Measurements from ENCODE around the gene ACSF3. TPM values are rescaled to one million over a fixed set of nuclear protein-coding genes. Genes with fewer than 3 reads are reported as not detected.
A peak's percentile ranks its signal among the peaks of the same experiment; 100 is the strongest.

The ACSF3 gene
- total RNA-seq, 1 experiment from 2014 or later: 33.5 TPM

GRCh38 chr16:89172171-89172527 is 78.5 kb downstream of the ACSF3 start:
- Histone ChIP-seq H3K27ac (ENCODE audit: low read length) (no peak overlapping the region), H3K4me1 (ENCODE audit: insufficient read depth, low read length) (peaks cover 9% of the 10 kb centered on the region; the same call in 1 of the 2 replicates), H3K9me2 (replicated peaks; ENCODE audit: low read length) (no peaks in the 10 kb centered on the region), H4K20me1 (ENCODE audit: low read length) (no peaks in the 10 kb centered on the region), H3K4me2 (ENCODE audit: low read length) (peak overlapping the region; percentile 72), H3K27me3 (ENCODE audit: low read length) (no peaks in the 10 kb centered on the region), H3K4me3 (ENCODE audit: low read length) (peak overlapping the region; percentile 53; the same call in 1 of the 2 replicates), H3K79me2 (ENCODE audit: low read length) (no peaks in the 10 kb centered on the region), H2AFZ (ENCODE audit: low read length) (no peak overlapping the region), H3F3A (ENCODE audit: low read length, unreplicated experiment) (no peaks in the 10 kb centered on the region), H3K9ac (ENCODE audit: low read length) (no peak overlapping the region), H3K36me3 (ENCODE audit: low read depth, low read length) (no peaks in the 10 kb centered on the region), H3K9me3 (ENCODE audit: low read length) (no peaks in the 10 kb centered on the region)
- intact Hi-C loops (cut with micrococcal nuclease): no loop called here
- no peak for ATAC-seq
- no peak for DNase-seq
- TF ChIP-seq CTCF (conservative IDR thresholded peaks at IDR 0.05; ENCODE audit: low read depth, low read length) (no peak), EZH2phosphoT487 (IDR thresholded peaks at IDR 0.05; ENCODE audit: borderline replicate concordance, low read length) (no peak), EZH2 (IDR thresholded peaks at IDR 0.05; ENCODE audit: low read length, unreplicated experiment) (no peak)
- POLR2A ChIA-PET (ENCODE audit: unreplicated experiment): no interaction called here
- CTCF ChIA-PET: no interaction called here
- no TSS peak for BruUV-seq (replicated peaks)

- no peaks in the 10 kb centered on the region for H3K9me3 ChIP-seq (ENCODE audit: low read length)
- no peak for DNase-seq
- H3F3A ChIP-seq (ENCODE audit: low read length, unreplicated experiment): no peaks in the 10 kb centered on the region
- H3K9me2 ChIP-seq (replicated peaks; ENCODE audit: low read length): no peaks in the 10 kb centered on the region
- H3K4me3 ChIP-seq (ENCODE audit: low read length): no peak overlapping the region
- H3K27me3 ChIP-seq (ENCODE audit: low read length): no peaks in the 10 kb centered on the region
- H3K36me3 ChIP-seq (ENCODE audit: low read depth, low read length): no peaks in the 10 kb centered on the region
- POLR2A ChIA-PET (ENCODE audit: unreplicated experiment): no interaction called here
- ATAC-seq: no peak
- CTCF ChIA-PET: no interaction called here
- TF ChIP-seq EZH2phosphoT487 (IDR thresholded peaks at IDR 0.05; ENCODE audit: borderline replicate concordance, low read length) (no peak), EZH2 (IDR thresholded peaks at IDR 0.05; ENCODE audit: low read length, unreplicated experiment) (no peak), CTCF (conservative IDR thresholded peaks at IDR 0.05; ENCODE audit: low read depth, low read length) (no peak)
- no peak overlapping the region for H3K27ac ChIP-seq (ENCODE audit: low read length)
- no peaks in the 10 kb centered on the region for H3K79me2 ChIP-seq (ENCODE audit: low read length)
- no peak overlapping the region for H3K9ac ChIP-seq (ENCODE audit: low read length)
- no peak overlapping the region for H2AFZ ChIP-seq (ENCODE audit: low read length)
- intact Hi-C loops (cut with micrococcal nuclease): no loop called here
- BruUV-seq (replicated peaks): no TSS peak
- H3K4me1 ChIP-seq (ENCODE audit: insufficient read depth, low read length): peaks cover 9% of the 10 kb centered on the region; the same call in 1 of the 2 replicates
- no peaks in the 10 kb centered on the region for H4K20me1 ChIP-seq (ENCODE audit: low read length)
- no peak overlapping the region for H3K4me2 ChIP-seq (ENCODE audit: low read length)
These were observed 79.0 kb downstream of the ACSF3 start for GRCh38 chr16:89172528-89173173.

- CTCF ChIA-PET: no interaction called here
- no peak overlapping the region for H3K9ac ChIP-seq (ENCODE audit: low read length)
These were observed 79.7 kb downstream of the ACSF3 start for GRCh38 chr16:89173174-89173921.

More at GRCh38 chr16:89173174-89173921, 79.7 kb downstream of the ACSF3 start:
- POLR2A ChIA-PET (ENCODE audit: unreplicated experiment): no interaction called here
- H3K4me1 ChIP-seq (ENCODE audit: insufficient read depth, low read length): peaks cover 9% of the 10 kb centered on the region; the same call in 1 of the 2 replicates
- H2AFZ ChIP-seq (ENCODE audit: low read length): no peak overlapping the region
- intact Hi-C loops (cut with micrococcal nuclease): no loop called here
- ATAC-seq (no peak), DNase-seq (no peak)
- no peak overlapping the region for H3K27ac ChIP-seq (ENCODE audit: low read length)
- no peak overlapping the region for H3K4me2 ChIP-seq (ENCODE audit: low read length)
- no TSS peak for BruUV-seq (replicated peaks)
- no peaks in the 10 kb centered on the region for H3K79me2 ChIP-seq (ENCODE audit: low read length)
- H3K4me3 ChIP-seq (ENCODE audit: low read length): no peak overlapping the region
- H3K27me3 ChIP-seq (ENCODE audit: low read length): no peaks in the 10 kb centered on the region
- H3F3A ChIP-seq (ENCODE audit: low read length, unreplicated experiment): no peaks in the 10 kb centered on the region
- H4K20me1 ChIP-seq (ENCODE audit: low read length): no peaks in the 10 kb centered on the region
- H3K9me3 ChIP-seq (ENCODE audit: low read length): no peaks in the 10 kb centered on the region
- no peaks in the 10 kb centered on the region for H3K9me2 ChIP-seq (replicated peaks; ENCODE audit: low read length)
- TF ChIP-seq CTCF (conservative IDR thresholded peaks at IDR 0.05; ENCODE audit: low read depth, low read length) (no peak), EZH2 (IDR thresholded peaks at IDR 0.05; ENCODE audit: low read length, unreplicated experiment) (no peak), EZH2phosphoT487 (IDR thresholded peaks at IDR 0.05; ENCODE audit: borderline replicate concordance, low read length) (no peak)
- no peaks in the 10 kb centered on the region for H3K36me3 ChIP-seq (ENCODE audit: low read depth, low read length)
